OCI-LY7 (cell line): Measurements from ENCODE around the gene CTBP1.

Source experiments
- EZH2phosphoT487 ChIP-seq: fragments of 200-600 bp; sonication (generic); IDR thresholded peaks from 2 replicates; pipeline ENCODE4 v1.6.1; 2018; ENCODE audit warnings: low read depth, borderline replicate concordance, mild to moderate bottlenecking, mixed run types, antibody characterized with exemption, low read length, moderate library complexity, mixed read lengths
- TF ChIP-seq, protein P1 (sequence below): fragments of 200-600 bp; sonication (generic); conservative IDR thresholded peaks from 2 replicates; pipeline ENCODE4 v1.5.1; 2014; ENCODE audit warnings: mild to moderate bottlenecking, antibody characterized with exemption, low read length, moderate library complexity, mixed read lengths

DNA sequence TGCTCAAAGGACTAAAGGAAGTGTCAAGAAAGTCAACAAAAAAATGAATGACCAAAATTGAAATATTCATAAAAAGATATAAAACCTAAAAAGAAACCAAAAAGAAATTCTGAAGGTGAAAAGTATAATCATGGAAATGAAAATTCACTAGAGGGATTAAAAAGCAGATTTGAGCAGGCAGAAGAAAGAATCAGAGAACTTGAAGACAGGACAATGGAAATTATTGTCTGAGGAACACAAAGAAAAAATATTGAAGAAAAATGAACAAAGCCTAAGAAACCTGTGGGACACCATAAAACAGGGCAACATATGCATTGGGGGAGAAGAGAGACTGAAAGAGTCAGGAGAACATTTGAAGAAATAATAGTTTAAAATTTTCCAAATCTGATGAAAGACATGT, 66.6 kb downstream of the CTBP1 start:
- TF ChIP-seq, protein P1, sequence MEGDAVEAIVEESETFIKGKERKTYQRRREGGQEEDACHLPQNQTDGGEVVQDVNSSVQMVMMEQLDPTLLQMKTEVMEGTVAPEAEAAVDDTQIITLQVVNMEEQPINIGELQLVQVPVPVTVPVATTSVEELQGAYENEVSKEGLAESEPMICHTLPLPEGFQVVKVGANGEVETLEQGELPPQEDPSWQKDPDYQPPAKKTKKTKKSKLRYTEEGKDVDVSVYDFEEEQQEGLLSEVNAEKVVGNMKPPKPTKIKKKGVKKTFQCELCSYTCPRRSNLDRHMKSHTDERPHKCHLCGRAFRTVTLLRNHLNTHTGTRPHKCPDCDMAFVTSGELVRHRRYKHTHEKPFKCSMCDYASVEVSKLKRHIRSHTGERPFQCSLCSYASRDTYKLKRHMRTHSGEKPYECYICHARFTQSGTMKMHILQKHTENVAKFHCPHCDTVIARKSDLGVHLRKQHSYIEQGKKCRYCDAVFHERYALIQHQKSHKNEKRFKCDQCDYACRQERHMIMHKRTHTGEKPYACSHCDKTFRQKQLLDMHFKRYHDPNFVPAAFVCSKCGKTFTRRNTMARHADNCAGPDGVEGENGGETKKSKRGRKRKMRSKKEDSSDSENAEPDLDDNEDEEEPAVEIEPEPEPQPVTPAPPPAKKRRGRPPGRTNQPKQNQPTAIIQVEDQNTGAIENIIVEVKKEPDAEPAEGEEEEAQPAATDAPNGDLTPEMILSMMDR: no peak
- no peak for TF ChIP-seq EZH2phosphoT487
